HG03097 (cell line): ENCODE results near the gene RRP1B.
"Not testable (repeated sequence)": the region's sequence is repeated elsewhere in the genome, so short reads cannot be mapped to it uniquely, and the experiment has no call there.

Source experiments
- ATAC-seq: cut with Tn5 transposase; IDR thresholded peaks from one replicate; pipeline ENCODE4 v1.9.1; 2021; ENCODE audit not compliant: unreplicated experiment, low FRiP score

The RRP1B gene

GRCh38 chr21:43659136-43660000 is at the start of gene RRP1B, which contains the start of gene HSF2BP:
TSS of gene RRP1B (plus strand) at chr21:43659560. CDS start at chr21:43659665, 105 bp downstream.
TSS of gene HSF2BP (minus strand) at chr21:43659488. CDS start at chr21:43658096, 1,392 bp downstream.
- peak; percentile 76 for ATAC-seq

GRCh38 chr21:43611598-43612369 is 47.6 kb upstream of the RRP1B start:
- no peak for ATAC-seq

- ATAC-seq: no peak
These were observed 45.4 kb upstream of the RRP1B start for GRCh38 chr21:43613755-43614638.

GRCh38 chr21:43614839-43615238 is 44.5 kb upstream of the RRP1B start:
- ATAC-seq: no peak

- ATAC-seq: not testable (repeated sequence)
These were observed 42.5 kb upstream of the RRP1B start for GRCh38 chr21:43616861-43617260.

GRCh38 chr21:43618940-43619339 is 40.4 kb upstream of the RRP1B start:
- ATAC-seq: no peak

GRCh38 chr21:43619344-43619743 is 40.0 kb upstream of the RRP1B start:
- no peak for ATAC-seq

- ATAC-seq: no peak
These were observed 39.5 kb upstream of the RRP1B start for GRCh38 chr21:43619856-43620255.

- no peak for ATAC-seq
These were observed 36.6 kb upstream of the RRP1B start for GRCh38 chr21:43622796-43623195.

GRCh38 chr21:43623588-43623987 is 35.8 kb upstream of the RRP1B start:
- ATAC-seq: no peak

GRCh38 chr21:43624339-43624738 is 35.0 kb upstream of the RRP1B start:
- ATAC-seq: no peak

- ATAC-seq: no peak
These were observed 33.0 kb upstream of the RRP1B start for GRCh38 chr21:43626390-43626789.

- no peak for ATAC-seq
These were observed 31.8 kb upstream of the RRP1B start for GRCh38 chr21:43627527-43627926.

- no peak for ATAC-seq
These were observed 27.8 kb upstream of the RRP1B start for GRCh38 chr21:43631411-43632107.

GRCh38 chr21:43632373-43632905 is 26.9 kb upstream of the RRP1B start:
- ATAC-seq: no peak

- ATAC-seq: no peak
These were observed 24.7 kb upstream of the RRP1B start for GRCh38 chr21:43634618-43635017.

- no peak for ATAC-seq
These were observed 23.9 kb upstream of the RRP1B start for GRCh38 chr21:43635436-43635835.

- ATAC-seq: no peak
These were observed 21.7 kb upstream of the RRP1B start for GRCh38 chr21:43637530-43638158.
